HEK293 (cell line): ENCODE measurements around the gene ADPRH.

Experiments
- CTCF ChIA-PET: fragments of 350-600 bp; formaldehyde crosslinking; extraction: SDS; loops from one replicate; lab custom pipeline; 2021; ENCODE audit warnings: antibody characterized with exemption; lab: Yijun Ruan, JAX
- POLR2A ChIA-PET: fragments of 300-600 bp; formaldehyde crosslinking; extraction: SDS; loops from one replicate; lab custom pipeline; 2020; ENCODE audit warnings: antibody characterized with exemption, inconsistent platforms; lab: Yijun Ruan, JAX
- H3K27ac ChIP-seq: fragments of 200-500 bp; sonication (Bioruptor generic); 2 replicates; pipeline ENCODE4 v1.5.1; 2014; ENCODE audit warnings: low read depth, low read length, control low read depth, inconsistent platforms; ENCODE audit errors: extremely low read depth
- H3K36me3 ChIP-seq, 2 experiments: fragments of 200-500 bp in 1 of 2; sonication (Bioruptor generic) in 1 of 2; 1 replicate in 1 of 2; 2 replicates in 1 of 2; pipeline ENCODE4 v1.5.1; 2014 to 2017; ENCODE audit warnings: inconsistent platforms in 2 of 2, low read length in 2 of 2; ENCODE audit not compliant: control insufficient read depth in 2 of 2, insufficient read depth in 1 of 2
- H3K4me1 ChIP-seq: fragments of 200-500 bp; sonication (Bioruptor generic); 2 replicates; pipeline ENCODE4 v1.5.1; 2014; ENCODE audit warnings: mild to moderate bottlenecking, low read length, inconsistent platforms; ENCODE audit not compliant: control insufficient read depth, insufficient read depth
- H3K4me3 ChIP-seq: 2 replicates; pipeline ENCODE4 v1.5.1; 2011; ENCODE audit warnings: low read depth, mild to moderate bottlenecking, control low read depth, low read length, moderate library complexity
- H3K9me3 ChIP-seq: fragments of 200-500 bp; sonication (Bioruptor generic); 2 replicates; pipeline ENCODE4 v1.5.1; 2014; ENCODE audit warnings: low read depth, low read length, inconsistent platforms; ENCODE audit not compliant: control insufficient read depth, insufficient read depth
- BCL6B ChIP-seq: fragments of 450-650 bp; formaldehyde crosslinking; IDR thresholded peaks from 2 replicates; pipeline ENCODE4 v1.5.1; 2017; ENCODE audit warnings: missing biosample characterization, missing genetic modification characterization
- GLIS1 ChIP-seq: fragments of 450-650 bp; formaldehyde crosslinking; IDR thresholded peaks from 2 replicates; pipeline ENCODE4 v1.5.1; 2016; ENCODE audit warnings: missing biosample characterization, missing genetic modification characterization
- KLF8 ChIP-seq: fragments of 450-650 bp; formaldehyde crosslinking; IDR thresholded peaks from 2 replicates; pipeline ENCODE4 v1.5.1; 2016; ENCODE audit warnings: missing biosample characterization, missing genetic modification characterization
- MYNN ChIP-seq: fragments of 450-650 bp; formaldehyde crosslinking; IDR thresholded peaks from 2 replicates; pipeline ENCODE4 v1.5.1; 2016; ENCODE audit warnings: missing biosample characterization, missing genetic modification characterization, borderline replicate concordance
- SETDB1 ChIP-seq: IDR thresholded peaks from one replicate; pipeline ENCODE4 v1.6.1; 2017; ENCODE audit warnings: mild to moderate bottlenecking, low read length, moderate library complexity, mixed read lengths; ENCODE audit not compliant: insufficient read length
- SP3 ChIP-seq: fragments of 450-650 bp; formaldehyde crosslinking; IDR thresholded peaks from 2 replicates; pipeline ENCODE4 v1.5.1; 2016; ENCODE audit warnings: missing biosample characterization, missing genetic modification characterization
- WT1 ChIP-seq: fragments of 450-650 bp; formaldehyde crosslinking; IDR thresholded peaks from 2 replicates; pipeline ENCODE4 v1.5.1; 2016; ENCODE audit warnings: missing biosample characterization, missing genetic modification characterization
- ZBTB44 ChIP-seq: fragments of 450-650 bp; IDR thresholded peaks from 2 replicates; pipeline ENCODE4 v1.5.1; 2018; ENCODE audit warnings: missing biosample characterization, mild to moderate bottlenecking, missing genetic modification characterization
- ZBTB6 ChIP-seq: fragments of 450-650 bp; formaldehyde crosslinking; IDR thresholded peaks from 2 replicates; pipeline ENCODE4 v1.5.1; 2017; ENCODE audit warnings: missing biosample characterization, missing genetic modification characterization
- ZBTB8A ChIP-seq: fragments of 450-650 bp; formaldehyde crosslinking; IDR thresholded peaks from 2 replicates; pipeline ENCODE4 v1.5.1; 2016; ENCODE audit warnings: missing biosample characterization, missing genetic modification characterization
- ZFP3 ChIP-seq: fragments of 450-650 bp; formaldehyde crosslinking; IDR thresholded peaks from 2 replicates; pipeline ENCODE4 v1.5.1; 2016; ENCODE audit warnings: low read depth, missing biosample characterization, missing genetic modification characterization
- ZFP41 ChIP-seq: fragments of 450-650 bp; formaldehyde crosslinking; IDR thresholded peaks from 2 replicates; pipeline ENCODE4 v1.5.1; 2016; ENCODE audit warnings: missing biosample characterization, missing genetic modification characterization, borderline replicate concordance
- ZIC2 ChIP-seq: fragments of 450-650 bp; formaldehyde crosslinking; IDR thresholded peaks from 2 replicates; pipeline ENCODE4 v1.5.1; 2016; ENCODE audit warnings: missing biosample characterization, missing genetic modification characterization
- ZNF133 ChIP-seq: fragments of 450-650 bp; formaldehyde crosslinking; IDR thresholded peaks from 2 replicates; pipeline ENCODE4 v1.5.1; 2016; ENCODE audit warnings: missing biosample characterization, missing genetic modification characterization
- ZNF155 ChIP-seq: fragments of 450-650 bp; formaldehyde crosslinking; IDR thresholded peaks from 2 replicates; pipeline ENCODE4 v1.5.1; 2016; ENCODE audit warnings: missing biosample characterization, missing genetic modification characterization
- ZNF174 ChIP-seq: fragments of 450-650 bp; formaldehyde crosslinking; IDR thresholded peaks from 2 replicates; pipeline ENCODE4 v1.5.0; 2017; ENCODE audit warnings: missing biosample characterization, mild to moderate bottlenecking, missing genetic modification characterization
- ZNF184 ChIP-seq: fragments of 450-650 bp; IDR thresholded peaks from 2 replicates; pipeline ENCODE4 v1.5.1; 2018; ENCODE audit warnings: missing biosample characterization, mild to moderate bottlenecking, missing genetic modification characterization
- ZNF211 ChIP-seq: fragments of 450-650 bp; formaldehyde crosslinking; IDR thresholded peaks from 2 replicates; pipeline ENCODE4 v1.5.1; 2016; ENCODE audit warnings: low read depth, missing biosample characterization, missing genetic modification characterization
- ZNF221 ChIP-seq: fragments of 450-650 bp; formaldehyde crosslinking; IDR thresholded peaks from 2 replicates; pipeline ENCODE4 v1.5.1; 2017; ENCODE audit warnings: missing biosample characterization, missing genetic modification characterization, borderline replicate concordance
- ZNF23 ChIP-seq: fragments of 450-650 bp; formaldehyde crosslinking; IDR thresholded peaks from 2 replicates; pipeline ENCODE4 v1.5.1; 2016; ENCODE audit warnings: missing biosample characterization, missing genetic modification characterization, borderline replicate concordance
- ZNF354C ChIP-seq: fragments of 450-650 bp; formaldehyde crosslinking; IDR thresholded peaks from 2 replicates; pipeline ENCODE4 v1.5.1; 2016; ENCODE audit warnings: missing biosample characterization, missing genetic modification characterization, low read depth, borderline replicate concordance
- ZNF473 ChIP-seq: fragments of 450-650 bp; formaldehyde crosslinking; IDR thresholded peaks from 2 replicates; pipeline ENCODE4 v1.5.1; 2017; ENCODE audit warnings: missing biosample characterization, missing genetic modification characterization
- ZNF514 ChIP-seq: fragments of 450-650 bp; formaldehyde crosslinking; IDR thresholded peaks from 2 replicates; pipeline ENCODE4 v1.5.1; 2016; ENCODE audit warnings: missing biosample characterization, missing genetic modification characterization
- ZNF521 ChIP-seq: fragments of 450-650 bp; formaldehyde crosslinking; IDR thresholded peaks from 2 replicates; pipeline ENCODE4 v1.5.1; 2017; ENCODE audit warnings: missing biosample characterization, mild to moderate bottlenecking, missing genetic modification characterization
- ZNF549 ChIP-seq: fragments of 450-650 bp; IDR thresholded peaks from 2 replicates; pipeline ENCODE4 v1.5.1; 2018; ENCODE audit warnings: missing biosample characterization, missing genetic modification characterization, mild to moderate bottlenecking, inconsistent platforms, moderate library complexity
- ZNF555 ChIP-seq: fragments of 450-650 bp; formaldehyde crosslinking; conservative IDR thresholded peaks from 2 replicates; pipeline ENCODE4 v1.5.1; 2017; ENCODE audit warnings: missing biosample characterization, mild to moderate bottlenecking, missing genetic modification characterization, inconsistent platforms
- ZNF596 ChIP-seq: fragments of 450-650 bp; IDR thresholded peaks from 2 replicates; pipeline ENCODE4 v1.5.0; 2018; ENCODE audit warnings: missing biosample characterization, mild to moderate bottlenecking, missing genetic modification characterization, moderate library complexity
- ZNF777 ChIP-seq: fragments of 450-650 bp; formaldehyde crosslinking; IDR thresholded peaks from 2 replicates; pipeline ENCODE4 v1.5.1; 2017; ENCODE audit warnings: missing biosample characterization, missing genetic modification characterization, borderline replicate concordance
- ZNF791 ChIP-seq: fragments of 450-650 bp; formaldehyde crosslinking; IDR thresholded peaks from 2 replicates; pipeline ENCODE4 v1.5.1; 2016; ENCODE audit warnings: missing biosample characterization, missing genetic modification characterization
- ZNF830 ChIP-seq: fragments of 450-650 bp; IDR thresholded peaks from 2 replicates; pipeline ENCODE4 v1.5.0; 2018; ENCODE audit warnings: missing biosample characterization, missing genetic modification characterization, low read depth, mild to moderate bottlenecking, moderate library complexity
- ZSCAN4 ChIP-seq: fragments of 450-650 bp; formaldehyde crosslinking; IDR thresholded peaks from 2 replicates; pipeline ENCODE4 v1.5.1; 2017; ENCODE audit warnings: missing biosample characterization, missing genetic modification characterization

ADPRH gene

GRCh38 chr3:119579366-119580066 is at the start of gene ADPRH:
ADPRH (plus strand) TSS chr3:119579492; CDS start chr3:119582170, 2,678 bp downstream.
- CTCF ChIA-PET = interaction anchor here (0.6 to 0.7 kb wide), 2 partner anchors 12 to 695 kb away, joined by 3 read pairs; no protein-coding TSS in a partner anchor
- Histone ChIP-seq H3K9me3 (no peaks in the 10 kb centered on the region), H3K27ac (0 out of 2 replicates have a peak within 1 kb of the TSS, but pooled peaks have one; percentile 9), H3K4me3 (peak within 1 kb of the TSS; percentile 32), H3K4me1 (no peaks in the 10 kb centered on the region), H3K36me3 (no peaks in the 10 kb centered on the region)
- POLR2A ChIA-PET = no interaction called here
- TF ChIP-seq ZNF155 (tag by site-specific recombination) (no peak), ZNF211 (no peak), ZNF174 (tag by site-specific recombination) (no peak), SETDB1 (no peak), ZNF777 (tag by site-specific recombination) (no peak), BCL6B (tag by site-specific recombination) (no peak), ZIC2 (no peak), ZFP3 (tag by site-specific recombination) (no peak), ZBTB8A (tag by site-specific recombination) (no peak), KLF8 (tag by site-specific recombination) (no peak), ZNF830 (tag by site-specific recombination) (no peak), ZSCAN4 (tag by site-specific recombination) (no peak), ZNF221 (tag by site-specific recombination) (no peak), ZBTB6 (no peak), ZNF23 (tag by site-specific recombination) (no peak), ZNF514 (tag by site-specific recombination) (no peak), ZNF549 (tag by site-specific recombination) (no peak), ZNF791 (no peak)

- H3K9me3 ChIP-seq = no peaks in the 10 kb centered on the region
- ChIA-PET POLR2A (no interaction called here), CTCF (interaction anchor here (0.6 kb wide), 1 partner anchor 12 kb away, joined by 4 read pairs; no protein-coding TSS in a partner anchor)
- H3K36me3 ChIP-seq = peaks cover 0 to 11% of the 10 kb centered on the region in 2 experiments; a peak in 1 of 3 replicates
- H3K4me3 ChIP-seq = no peak overlapping the region
- no peak for TF ChIP-seq ZNF184 (tag by site-specific recombination)
- TF ChIP-seq ZNF521 (tag by site-specific recombination) = no peak
- TF ChIP-seq SP3 (tag by site-specific recombination) = no peak
- TF ChIP-seq ZNF473 = no peak
- no peak for TF ChIP-seq ZBTB44 (tag by site-specific recombination)
- no peak for TF ChIP-seq ZNF596 (tag by site-specific recombination)
- TF ChIP-seq ZNF133 (tag by site-specific recombination) = no peak
- no peak for TF ChIP-seq ZNF514 (tag by site-specific recombination)
- TF ChIP-seq GLIS1 (tag by site-specific recombination) = no peak
- TF ChIP-seq WT1 = no peak
- TF ChIP-seq MYNN (tag by site-specific recombination) = no peak
- TF ChIP-seq ZNF555 (tag by site-specific recombination) = no peak
- TF ChIP-seq ZNF354C (tag by site-specific recombination) = no peak
- TF ChIP-seq ZFP41 = no peak
- no peak overlapping the region for H3K27ac ChIP-seq
- no peaks in the 10 kb centered on the region for H3K4me1 ChIP-seq
Measured at GRCh38 chr3:119529883-119530282, 49.4 kb upstream of the ADPRH start.
